ENCODE results near the gene SH3PXD2A. TPM values are rescaled to one million over a fixed set of nuclear protein-coding genes. Genes with fewer than 3 reads are reported as not detected.

Gene SH3PXD2A
- total and polyA plus RNA-seq, 9 of the 15 experiments (the other 6 are each of a cell fraction or from before 2014, with no cell fraction given) = 0.41 to 9.3 (median 2.5) TPM

DNA sequence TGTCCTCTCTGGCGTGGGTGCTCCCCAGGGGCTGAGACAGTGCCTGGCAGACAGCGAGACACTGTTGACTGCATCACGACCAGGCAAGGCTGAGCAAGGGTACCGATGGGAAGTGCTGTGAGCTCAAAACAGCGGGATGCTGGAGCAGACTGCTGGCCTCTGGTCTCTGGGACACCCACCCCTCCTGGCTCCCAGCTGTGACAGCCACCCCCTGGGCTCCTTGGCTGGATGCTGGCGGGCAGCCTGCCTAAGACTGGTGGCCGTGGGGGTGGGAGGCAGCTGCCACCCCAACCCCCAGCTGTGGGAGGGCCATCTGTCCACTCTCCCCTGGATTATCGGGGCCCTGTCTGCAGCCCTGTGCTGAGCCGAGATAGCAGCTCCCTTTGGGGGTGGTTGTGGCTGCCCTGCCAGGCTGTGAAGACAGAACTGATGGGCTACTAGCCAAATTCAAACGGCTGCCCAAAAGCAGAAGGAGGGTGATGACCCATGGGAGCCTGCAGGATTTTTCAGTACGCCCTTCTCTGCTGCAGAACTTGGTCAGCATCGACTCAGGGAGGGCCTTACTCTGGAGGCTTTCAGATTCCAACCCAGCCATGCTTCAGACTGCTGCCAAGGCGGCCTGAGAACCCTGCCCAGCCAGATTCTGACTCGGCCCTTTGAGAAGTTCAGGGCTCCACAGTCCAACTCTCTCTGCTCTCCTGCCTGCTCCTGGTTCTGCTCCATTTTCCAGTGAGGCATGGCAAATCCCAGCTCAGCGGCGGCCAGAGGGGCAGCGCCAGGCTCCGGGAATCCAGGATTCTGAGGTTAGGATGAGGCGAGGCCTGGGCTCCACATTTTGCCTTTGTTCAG is 236.6 kb downstream of the SH3PXD2A start (continued):
- TF ChIP-seq E2F6 (IDR thresholded peaks at IDR 0.05; ENCODE audit: borderline replicate concordance in 1 of 2, extremely low read depth in 1 of 2, insufficient read depth in 1 of 2, insufficient read length in 1 of 2, low read depth in 1 of 2, low read length in 1 of 2, poor library complexity in 1 of 2, severe bottlenecking in 1 of 2) (no peak), SIN3B (IDR thresholded peaks at IDR 0.05; ENCODE audit: low read depth) (no peak), ZKSCAN8 (CRISPR knock-in tag; IDR thresholded peaks at IDR 0.05) (peak; percentile 83; the same call in 1 of the 2 replicates), ZNF316 (IDR thresholded peaks at IDR 0.05) (no peak), RNF219 (CRISPR knock-in tag; IDR thresholded peaks at IDR 0.05) (no peak), FOXK2 (conservative IDR thresholded peaks at IDR 0.05 in 1 of 2, IDR thresholded peaks at IDR 0.05 in 1 of 2; ENCODE audit: low read depth in 2 of 2) (no peak), BRF1 (IDR thresholded peaks at IDR 0.05; ENCODE audit: borderline replicate concordance, extremely low read depth, insufficient read length) (no peak), BRD4 (IDR thresholded peaks at IDR 0.05) (no peak), TAF1 (IDR thresholded peaks at IDR 0.05; ENCODE audit: control insufficient read depth, extremely low read depth, insufficient read depth, low read length, severe bottlenecking) (no peak), ZBTB7A (IDR thresholded peaks at IDR 0.05; ENCODE audit: borderline replicate concordance, control insufficient read depth, low read depth, low read length) (peak; percentile 59; the same call in 1 of the 2 replicates), ELF2 (CRISPR knock-in tag; IDR thresholded peaks at IDR 0.05) (no peak), RBFOX2 (IDR thresholded peaks at IDR 0.05; ENCODE audit: low read depth, low read length) (0 out of 2 replicates have a peak, but pooled peaks have one; percentile 20), SIN3A (IDR thresholded peaks at IDR 0.05; ENCODE audit: borderline replicate concordance in 2 of 2, control insufficient read depth in 1 of 2, low read depth in 2 of 2, low read length in 2 of 2) (no peak), GABPB2 (CRISPR knock-in tag; conservative IDR thresholded peaks at IDR 0.05) (no peak), ZNF224 (CRISPR knock-in tag; IDR thresholded peaks at IDR 0.05) (no peak)
- TF ChIP-seq, protein P1, sequence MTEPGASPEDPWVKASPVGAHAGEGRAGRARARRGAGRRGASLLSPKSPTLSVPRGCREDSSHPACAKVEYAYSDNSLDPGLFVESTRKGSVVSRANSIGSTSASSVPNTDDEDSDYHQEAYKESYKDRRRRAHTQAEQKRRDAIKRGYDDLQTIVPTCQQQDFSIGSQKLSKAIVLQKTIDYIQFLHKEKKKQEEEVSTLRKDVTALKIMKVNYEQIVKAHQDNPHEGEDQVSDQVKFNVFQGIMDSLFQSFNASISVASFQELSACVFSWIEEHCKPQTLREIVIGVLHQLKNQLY (CRISPR knock-in tag; conservative IDR thresholded peaks at IDR 0.05) = no peak
- TF ChIP-seq, protein P2, sequence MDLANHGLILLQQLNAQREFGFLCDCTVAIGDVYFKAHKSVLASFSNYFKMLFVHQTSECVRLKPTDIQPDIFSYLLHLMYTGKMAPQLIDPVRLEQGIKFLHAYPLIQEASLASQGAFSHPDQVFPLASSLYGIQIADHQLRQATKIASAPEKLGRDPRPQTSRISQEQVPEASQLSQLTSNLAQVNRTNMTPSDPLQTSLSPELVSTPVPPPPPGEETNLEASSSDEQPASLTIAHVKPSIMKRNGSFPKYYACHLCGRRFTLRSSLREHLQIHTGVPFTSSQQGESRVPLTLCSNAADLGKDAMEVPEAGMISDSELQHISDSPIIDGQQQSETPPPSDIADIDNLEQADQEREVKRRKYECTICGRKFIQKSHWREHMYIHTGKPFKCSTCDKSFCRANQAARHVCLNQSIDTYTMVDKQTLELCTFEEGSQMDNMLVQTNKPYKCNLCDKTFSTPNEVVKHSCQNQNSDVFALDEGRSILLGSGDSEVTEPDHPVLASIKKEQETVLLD (IDR thresholded peaks at IDR 0.05) = peak; percentile 74; the same call in 1 of the 2 replicates

Data from K562 (cell line).